ENCODE results near the gene CTIF.

The CTIF gene

DNA sequence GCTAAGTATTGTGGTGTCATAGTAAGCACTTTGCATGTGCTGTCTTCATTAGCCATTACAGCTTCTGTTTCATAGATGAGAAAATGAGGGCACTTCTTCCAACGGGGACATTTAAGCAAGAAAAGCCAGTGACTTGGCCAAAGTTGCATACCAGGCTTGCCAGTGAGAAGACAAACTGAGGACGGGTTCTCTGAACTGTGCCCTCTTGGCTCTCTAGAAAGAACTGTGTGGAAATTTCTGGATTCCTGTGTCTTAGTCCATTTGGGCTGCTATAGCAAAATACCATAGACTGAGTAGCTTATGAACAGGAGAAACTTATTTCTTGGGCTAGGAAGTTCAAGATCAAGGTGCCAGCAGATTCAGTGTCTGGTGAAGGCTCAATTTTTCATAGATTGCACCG, 13.3 kb downstream of the CTIF start:
- no peak for DNase-seq (ENCODE audit: low spot score)

DNA sequence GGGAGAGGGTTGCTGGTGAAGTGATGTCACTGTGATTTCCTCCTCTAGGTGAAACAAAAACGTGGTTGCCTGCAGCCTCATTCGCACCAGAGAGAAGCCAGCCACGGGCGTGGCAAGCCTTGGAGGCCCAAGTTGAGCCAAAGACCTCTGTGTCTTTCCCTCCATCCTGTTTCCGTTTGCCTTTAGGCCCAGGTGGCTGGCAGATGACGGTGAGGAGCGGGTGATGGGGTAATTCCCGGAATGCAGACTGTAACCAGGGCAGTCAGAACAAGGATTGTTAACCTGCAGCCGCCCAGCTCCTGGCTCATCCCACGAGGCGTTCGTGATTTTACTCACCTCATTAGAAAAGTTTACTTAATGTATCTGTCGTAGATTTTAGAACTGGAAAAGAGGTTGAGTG, 14.4 kb downstream of the CTIF start:
- no peak for DNase-seq (ENCODE audit: low spot score)

DNA sequence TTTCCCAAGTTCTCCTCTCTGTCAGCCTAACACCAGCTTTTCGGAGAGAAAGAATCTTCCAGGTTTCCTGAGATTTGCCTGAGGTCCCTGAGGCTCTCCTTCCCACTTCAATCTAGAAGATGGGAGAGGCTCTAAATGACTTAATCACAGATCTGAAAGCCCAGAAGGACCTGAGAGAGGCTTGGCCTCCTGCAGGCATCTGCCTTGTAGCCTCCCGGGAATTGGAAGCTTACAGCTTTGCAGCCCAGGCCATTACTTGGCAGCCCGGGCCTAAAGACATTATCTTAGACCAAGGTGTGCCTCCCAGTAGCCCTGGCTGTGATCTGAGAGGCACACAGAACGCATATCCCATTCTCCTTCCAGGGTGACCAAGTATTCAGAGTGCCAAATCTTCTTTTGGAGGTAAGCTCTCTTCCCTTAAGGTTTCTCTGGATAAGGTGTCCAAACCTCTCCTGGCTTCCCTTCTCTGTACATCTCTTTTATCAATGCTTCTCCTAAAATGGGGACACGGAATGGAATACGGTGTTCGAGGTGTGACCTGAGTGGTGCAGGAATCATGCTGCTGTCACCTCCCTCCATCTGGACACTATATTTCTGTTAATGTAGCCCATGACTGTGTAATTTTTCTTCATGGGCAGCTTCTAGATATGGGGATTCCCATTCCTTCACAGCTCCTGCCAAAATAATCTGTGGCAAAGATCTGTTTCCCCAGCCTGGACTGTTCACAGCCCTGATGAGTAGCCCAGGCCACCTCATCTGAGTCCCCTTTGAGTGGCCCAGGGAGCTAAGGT, 16.0 kb downstream of the CTIF start:
- DNase-seq (ENCODE audit: low spot score) = no peak

DNA sequence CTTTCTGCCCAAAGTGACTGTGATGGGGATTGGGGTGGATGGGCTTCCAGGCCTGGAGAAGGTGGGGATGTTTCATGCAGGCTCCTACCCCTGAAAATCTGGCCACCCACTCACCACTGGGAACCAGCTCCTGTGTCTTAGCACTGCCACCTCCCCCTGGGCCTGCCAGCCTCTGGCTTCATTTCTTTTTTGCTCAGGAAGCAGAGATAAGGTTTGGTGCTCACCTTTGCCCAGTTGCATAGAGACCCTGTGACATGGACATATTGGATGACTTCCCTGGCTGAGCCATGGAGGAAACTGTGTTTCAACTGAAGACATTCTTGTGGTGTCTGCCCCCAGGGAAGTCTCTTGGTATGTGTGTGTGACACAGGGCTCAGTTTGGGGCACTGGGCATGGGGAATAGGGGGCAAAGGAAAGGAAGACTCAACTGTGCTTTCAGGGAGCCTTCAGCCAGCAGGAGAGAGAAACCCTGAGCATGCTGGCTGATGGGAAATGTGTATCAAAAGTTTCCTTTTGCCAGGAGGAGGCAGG, 16.7 kb downstream of the CTIF start:
- no peak for DNase-seq (ENCODE audit: low spot score)

DNA sequence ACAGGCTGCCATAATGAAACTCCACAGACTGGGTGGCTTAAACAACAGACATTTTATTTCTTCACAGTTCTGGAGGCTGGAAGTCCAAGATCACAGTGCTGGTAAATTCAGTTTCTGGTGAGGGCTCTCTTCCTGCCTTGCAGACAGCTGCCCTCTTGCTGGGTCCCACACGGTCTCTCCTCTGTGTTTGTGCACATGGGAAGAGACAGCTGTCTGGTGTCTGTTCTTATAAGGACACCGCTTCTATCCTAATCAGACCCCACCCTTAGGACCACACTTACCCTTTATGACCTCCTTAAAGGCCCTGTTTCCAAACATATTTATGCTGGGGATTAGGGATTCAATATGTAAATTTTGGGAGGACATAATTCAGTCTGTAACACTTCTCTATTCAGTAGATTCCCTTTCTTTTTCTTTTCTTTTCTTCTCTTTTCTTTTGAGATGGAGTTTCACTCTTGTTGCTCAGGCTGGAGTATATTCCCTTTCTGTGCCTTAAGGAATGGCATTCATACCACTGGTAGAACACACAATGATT, 18.9 kb downstream of the CTIF start:
- no peak for DNase-seq (ENCODE audit: low spot score)

DNA sequence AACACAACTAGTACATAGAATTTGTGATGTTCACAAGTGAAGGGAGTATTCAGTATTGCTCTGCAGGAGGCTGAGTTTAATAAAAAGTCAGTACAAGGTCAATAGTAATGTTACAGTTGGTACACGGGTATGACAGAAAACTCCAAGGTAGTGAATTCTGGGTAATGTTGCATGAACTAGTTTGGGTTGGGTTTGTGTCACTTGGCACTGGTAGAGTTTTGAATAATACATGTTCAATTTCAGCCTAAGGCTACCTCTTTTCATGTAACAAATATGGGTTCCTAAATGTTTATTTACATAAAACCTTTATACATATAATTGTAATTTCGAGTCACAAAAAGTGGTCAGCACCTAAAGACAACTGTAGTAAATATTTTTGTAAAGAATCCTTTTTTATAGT, 19.4 kb downstream of the CTIF start:
- DNase-seq (ENCODE audit: low spot score) = no peak

DNA sequence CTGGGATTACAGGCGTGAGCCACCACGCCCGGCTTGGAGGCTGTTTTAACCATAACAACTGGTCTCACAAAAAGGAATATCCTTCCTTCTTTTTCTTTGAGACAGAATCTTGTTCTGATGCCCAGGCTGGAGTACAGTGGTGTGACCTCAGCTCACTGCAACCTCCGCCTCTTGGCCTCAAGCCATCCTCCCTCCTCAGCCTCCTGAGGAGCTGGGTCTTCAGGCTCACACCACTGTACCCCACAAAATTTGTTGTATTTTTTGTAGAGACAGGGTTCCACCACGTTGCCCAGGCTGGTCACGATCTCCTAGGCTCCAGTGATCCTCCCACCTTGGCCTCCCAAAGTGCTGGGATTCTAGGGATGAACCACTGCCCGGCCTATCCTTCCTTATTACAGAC, 21.7 kb downstream of the CTIF start:
- DNase-seq (ENCODE audit: low spot score) = no peak

DNA sequence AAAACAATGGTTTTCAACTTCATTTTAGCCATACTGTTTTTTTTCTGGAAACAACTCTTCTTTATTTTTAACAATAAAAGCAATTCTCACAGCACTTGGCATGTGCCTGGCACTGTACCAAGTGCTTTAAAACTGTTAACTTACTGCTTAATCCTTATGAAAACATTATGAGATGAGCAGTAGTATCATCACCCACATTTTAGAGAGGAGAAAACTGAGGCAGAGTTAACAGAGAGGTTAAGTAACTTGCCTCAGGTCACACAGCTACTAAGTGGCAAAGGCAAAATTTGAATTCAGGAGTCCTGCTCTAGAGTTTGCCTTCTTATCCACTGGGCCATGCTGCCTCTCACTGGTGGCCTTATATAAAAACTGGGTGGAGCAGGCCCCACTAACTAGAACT, 23.2 kb downstream of the CTIF start:
- no peak for DNase-seq (ENCODE audit: low spot score)

DNA sequence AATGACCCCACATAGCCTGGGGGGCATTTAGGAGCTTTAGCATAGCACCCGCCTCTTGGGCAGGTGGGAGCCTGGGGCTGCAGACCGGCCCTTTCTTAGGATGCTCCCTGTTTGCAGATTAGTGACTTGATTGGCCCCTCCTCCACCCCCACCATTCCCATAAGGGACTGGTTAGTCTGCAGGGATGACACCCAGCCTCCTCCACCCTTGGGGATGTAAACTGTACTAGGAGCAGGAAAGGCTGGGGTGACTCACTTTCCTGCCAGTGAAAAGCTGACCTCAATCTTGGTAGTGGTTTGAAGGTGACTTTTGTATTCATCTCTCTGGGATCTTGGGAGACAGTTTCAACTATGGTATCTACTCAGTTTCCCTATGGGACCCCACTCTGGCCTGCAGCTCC, 24.2 kb downstream of the CTIF start:
- peak; percentile 83 for DNase-seq (ENCODE audit: low spot score)

DNA sequence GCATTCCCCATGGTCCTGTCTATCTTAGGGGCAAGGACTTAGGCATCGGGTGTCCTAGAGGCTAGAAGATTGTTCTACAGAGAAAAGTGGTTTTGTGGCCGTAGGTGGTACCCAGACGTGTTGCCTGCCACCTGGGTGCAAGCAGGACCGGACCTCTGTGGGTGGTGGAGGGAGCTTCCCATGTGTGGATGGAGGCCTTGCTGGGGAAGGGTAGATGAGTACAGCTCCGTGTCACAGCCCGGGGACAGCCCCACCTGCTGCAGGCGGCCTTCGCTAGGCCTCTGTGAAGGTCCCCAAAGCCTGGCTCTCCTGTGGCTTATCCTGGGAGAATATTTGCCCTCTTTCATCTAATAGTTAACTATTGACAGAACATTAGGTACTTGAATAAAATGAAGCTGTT, 25.3 kb downstream of the CTIF start:
- DNase-seq (ENCODE audit: low spot score) = no peak

DNA sequence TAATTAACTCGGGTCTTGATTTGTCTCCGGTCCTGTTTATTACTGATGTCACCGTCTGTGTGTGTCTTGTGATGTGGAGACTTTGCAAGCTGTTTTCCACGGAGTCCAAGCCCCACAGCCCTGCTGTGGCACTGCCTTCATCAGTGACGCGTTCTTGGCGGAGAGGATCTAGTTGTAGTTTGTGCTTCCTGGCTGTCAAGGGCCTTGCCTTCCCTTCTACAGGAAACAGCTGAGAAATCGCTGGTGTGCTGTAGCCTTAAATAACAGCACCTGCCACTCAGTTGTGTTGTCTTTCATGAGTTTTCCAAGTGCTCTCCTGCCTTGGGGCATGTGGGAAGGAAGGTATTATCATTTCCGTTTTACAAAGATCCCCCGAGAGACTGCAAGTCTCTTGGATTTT, 26.3 kb downstream of the CTIF start:
- no peak for DNase-seq (ENCODE audit: low spot score)

DNA sequence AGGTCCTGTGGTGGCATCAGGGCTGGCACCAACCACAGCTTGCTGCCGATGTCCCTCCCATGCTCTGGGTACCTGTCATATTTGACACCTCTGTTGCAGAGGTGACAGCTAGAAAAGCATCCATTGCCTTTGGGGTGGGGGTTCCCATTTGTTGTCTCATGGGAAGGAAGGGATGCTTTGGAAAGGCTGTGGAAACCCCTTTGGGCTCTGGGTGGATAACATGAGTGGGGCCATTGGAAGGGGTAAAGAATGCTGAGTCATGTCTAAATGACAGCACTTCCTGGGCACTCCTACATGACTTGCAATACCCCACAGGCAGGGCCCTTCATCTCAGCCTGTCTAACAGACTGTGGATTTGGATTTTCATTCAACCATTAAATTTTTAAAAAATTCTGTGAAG, 27.8 kb downstream of the CTIF start:
- no peak for DNase-seq (ENCODE audit: low spot score)

DNA sequence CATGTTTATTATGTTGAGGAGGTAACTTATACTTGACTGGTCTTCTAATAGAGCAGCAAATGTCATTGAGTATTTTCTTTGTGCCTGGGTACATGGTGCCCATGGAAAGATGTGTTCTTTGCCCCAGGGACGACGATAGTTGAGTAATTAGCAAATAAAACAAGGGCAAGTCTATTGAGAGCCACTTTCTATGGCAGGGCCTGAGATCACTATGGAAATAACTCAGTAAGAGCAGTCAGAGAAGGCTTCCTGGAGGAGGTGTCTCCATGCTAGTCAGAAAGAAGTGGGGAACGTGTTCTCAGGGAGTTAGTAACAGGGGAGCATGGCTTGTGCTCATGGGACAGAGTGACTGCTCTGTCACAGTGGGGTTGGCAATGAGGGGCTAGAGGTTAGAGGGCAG, 28.6 kb downstream of the CTIF start:
- DNase-seq (ENCODE audit: low spot score) = no peak

DNA sequence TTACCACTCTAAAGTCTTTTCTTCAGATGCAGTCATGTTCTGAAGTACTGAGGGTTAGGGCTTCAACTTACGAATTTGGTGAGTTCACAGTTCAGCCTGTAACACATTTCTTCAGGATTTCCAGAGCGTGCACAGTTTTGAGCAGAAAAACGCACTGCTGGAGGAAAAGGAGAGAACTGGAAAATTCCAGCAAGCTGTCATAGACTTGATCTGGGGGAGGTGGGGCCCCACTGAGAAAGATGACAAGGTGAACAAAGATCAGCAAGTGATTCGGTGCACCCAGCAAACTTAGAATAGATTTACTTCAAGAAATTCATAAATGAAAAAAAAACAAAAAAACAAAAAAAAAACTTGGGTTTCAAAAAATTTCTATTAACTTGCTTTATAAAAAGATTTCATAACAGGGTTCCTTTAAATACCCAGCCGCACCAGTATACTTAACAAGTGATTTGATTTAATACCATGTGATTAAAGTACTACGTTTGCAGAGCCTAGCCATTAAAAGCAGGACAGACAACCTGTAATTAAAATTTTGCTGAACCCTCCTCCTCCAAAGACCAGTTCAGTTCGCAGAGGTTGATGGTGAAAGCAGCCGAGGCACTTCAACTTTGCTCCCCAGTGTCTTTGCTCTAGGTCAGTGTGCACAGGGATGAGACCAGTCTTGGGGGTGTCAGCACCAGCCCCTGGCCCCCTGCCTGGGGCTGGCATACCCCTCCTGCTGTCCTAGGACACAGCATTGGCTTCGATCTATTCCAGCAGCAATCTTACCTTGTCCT, 30.5 kb downstream of the CTIF start:
- DNase-seq (ENCODE audit: low spot score) = no peak

DNA sequence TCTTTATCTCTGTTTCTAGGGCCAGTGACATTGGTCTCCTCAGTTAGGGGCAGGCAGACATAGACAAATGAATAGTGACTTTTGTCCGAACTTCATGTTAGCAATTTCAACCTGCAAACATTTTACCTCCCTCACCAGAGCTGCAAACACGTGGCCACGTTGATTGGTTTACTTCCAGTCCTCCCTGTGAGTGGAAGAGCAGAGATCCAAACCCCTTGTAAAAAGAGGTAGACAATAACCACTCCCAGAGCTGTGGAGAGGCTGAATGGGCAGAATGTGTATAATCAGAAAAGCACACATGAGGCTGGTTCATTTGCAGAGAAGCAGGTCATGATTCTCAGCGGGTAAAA, 31.1 kb downstream of the CTIF start:
- no peak for DNase-seq (ENCODE audit: low spot score)

DNA sequence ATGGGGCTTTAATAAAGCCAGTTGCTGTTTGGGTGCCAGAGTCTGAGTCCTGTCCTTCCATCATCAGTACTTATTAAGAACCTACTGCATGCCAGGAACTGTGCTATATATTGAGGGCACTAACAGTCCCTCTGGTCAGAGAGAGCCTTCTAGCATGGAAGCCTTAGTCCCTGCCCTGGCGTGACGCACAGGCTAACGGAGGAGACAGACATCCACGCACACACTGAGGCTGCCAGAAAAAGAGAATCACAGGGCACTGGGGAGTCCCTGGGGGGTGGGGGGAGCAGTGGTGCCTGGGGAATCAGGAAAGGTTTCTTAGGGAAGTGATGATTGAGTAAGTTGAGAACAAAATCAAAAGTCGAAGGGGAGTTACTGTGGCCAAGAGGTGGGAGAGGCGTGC, 31.5 kb downstream of the CTIF start:
- no peak for DNase-seq (ENCODE audit: low spot score)

DNA sequence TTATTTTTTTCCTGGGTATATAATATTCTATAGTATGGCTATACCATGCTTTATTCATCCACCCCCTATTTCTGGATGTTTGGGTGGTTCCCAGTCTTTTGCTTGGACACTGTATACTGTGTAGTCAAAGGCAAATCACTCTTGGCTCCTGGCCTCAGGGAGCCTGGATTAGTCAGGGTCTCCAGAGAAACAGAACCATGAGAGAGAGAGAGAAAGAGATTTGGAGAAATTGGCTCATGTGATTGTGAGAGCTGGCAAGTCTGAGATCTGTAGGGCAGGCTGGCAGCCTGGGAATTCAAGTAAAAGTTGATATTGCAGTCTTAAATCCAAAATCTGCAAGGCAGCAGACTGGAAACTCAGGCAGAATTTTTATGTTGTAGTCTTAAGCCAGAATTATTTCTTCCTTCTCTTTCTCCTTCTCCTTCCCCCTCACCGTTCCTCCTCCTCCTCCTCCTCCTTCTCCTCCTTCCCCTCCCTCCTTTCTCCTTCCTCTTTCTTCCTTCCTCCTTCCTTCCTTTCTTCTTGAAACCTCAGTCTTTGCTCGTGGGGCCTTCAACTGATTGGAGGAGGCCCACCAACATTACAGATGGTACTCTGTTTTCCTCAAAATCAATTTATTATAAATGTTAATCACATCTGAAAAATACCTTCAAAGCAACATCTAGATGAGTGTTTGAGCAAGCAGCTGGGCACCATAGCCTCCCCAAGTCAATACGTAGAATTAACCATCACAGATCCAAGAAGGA, 33.0 kb downstream of the CTIF start:
- no peak for DNase-seq (ENCODE audit: low spot score)

DNA sequence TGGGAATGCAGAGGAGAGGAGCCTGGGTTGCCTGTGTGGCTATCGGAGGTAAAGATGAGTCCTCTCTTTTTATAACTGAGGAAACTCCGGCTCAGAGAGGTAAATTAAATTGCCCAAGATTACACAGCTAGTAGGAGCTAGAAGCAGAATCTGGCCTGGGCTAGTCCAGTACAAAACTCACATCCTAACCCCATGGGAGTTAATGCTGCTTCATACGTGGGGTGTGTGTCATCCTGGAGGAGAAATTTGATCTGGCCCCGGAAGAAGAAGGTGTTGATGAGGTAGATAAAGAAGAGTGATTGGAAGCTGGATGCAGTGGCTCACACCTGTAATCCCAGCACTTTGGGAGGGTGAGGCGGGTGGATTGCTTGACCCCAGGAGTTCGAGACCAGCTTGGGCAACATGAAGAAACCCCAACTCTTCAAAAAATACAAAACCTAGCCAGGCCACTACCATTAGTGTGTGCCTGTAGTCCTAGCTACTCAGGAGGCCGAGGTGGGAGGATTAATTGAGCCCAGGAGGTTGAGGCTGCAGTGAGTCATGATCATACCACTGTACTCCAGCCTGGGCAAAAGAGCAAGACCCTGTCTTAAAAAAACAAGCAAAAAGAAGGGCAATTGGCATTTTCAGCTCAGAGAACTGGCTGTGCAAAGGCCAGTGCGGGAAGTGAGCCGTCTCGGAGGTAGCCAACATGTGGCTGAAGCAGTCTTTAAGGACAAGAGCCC, 33.7 kb downstream of the CTIF start:
- peak; percentile 26 for DNase-seq (ENCODE audit: low spot score)

DNA sequence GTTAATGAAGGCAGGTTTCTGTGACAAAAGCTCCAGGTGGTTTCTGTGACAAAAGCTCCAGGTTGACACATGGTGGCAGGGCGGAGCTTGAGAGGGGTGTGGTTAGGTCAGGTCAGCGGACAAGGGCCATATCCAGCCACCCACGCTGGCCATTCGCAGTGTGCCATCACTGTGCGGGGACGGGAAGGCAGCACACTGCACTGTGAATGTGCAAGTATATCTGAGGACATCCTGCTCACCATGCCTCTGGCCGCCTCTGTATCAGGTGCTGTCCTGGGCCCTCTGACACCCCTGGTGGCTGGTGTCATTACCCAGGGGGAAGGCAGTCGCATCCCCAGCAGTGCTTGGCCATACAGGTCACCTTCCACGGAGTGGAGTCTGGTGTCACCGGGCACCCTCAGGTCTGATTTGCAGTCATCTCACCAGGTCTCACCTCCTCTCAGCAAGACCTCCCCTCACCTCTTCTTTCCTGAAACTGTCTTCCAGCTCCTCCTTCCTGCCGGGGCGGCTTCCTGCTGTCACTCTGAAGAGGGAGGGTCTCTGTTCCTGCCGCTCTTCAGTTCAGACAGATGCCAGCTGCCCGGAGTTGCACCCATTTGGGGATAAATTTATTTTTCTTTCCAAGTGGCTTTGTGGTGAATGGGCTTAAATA, 34.9 kb downstream of the CTIF start:
- DNase-seq (ENCODE audit: low spot score) = no peak

DNA sequence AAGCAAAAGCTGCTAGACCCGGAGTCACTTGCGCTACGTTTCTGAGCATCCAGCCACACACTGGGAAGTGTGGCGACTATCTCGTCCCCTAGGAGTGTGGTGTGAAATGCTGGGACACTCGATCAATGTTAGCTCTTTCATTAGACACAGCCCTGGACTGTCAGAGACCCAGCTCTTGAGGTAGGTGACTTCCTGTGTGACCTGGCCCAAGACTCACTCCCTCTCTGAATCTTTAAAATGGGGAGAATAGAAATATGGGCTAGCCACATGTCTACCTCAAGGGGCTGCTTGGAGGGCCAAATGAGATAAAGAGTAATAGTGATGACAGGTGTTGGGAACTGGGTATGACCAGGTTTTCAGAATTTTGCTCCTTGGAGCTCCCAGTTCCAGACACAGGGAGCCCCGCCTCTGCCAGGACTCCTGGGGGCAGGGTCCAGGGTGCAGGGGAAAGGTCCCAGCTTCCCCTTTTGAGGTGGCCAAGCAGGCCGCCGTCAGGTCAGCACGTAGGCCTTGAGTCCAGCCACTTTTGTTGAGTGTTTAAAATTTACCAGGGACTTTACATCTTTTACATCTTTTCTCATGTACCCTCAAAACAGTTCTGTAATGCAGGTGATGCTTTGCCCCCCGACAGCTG, 36.0 kb downstream of the CTIF start:
- no peak for DNase-seq (ENCODE audit: low spot score)

DNA sequence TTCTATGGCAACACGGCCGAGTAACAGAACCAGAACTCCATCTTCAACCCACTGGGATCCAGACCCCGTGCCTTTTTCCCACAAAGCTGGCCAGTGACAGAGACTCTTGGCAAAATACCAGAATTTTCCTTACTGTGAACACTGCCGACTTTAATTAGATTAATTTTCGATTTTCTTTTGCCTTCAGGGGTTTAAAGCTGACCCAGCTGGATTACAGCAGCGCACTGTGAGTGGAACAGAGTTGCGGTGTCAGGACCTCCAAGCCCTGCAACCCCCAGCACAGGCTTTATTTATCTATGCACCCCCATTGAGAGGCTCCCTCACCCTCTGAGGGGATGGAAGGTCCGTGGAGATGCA, 36.4 kb downstream of the CTIF start:
- no peak for DNase-seq (ENCODE audit: low spot score)

Measured in hepatic stellate cell (primary cell).